ENCODE data around the gene ANAPC2.

The ANAPC2 gene

GRCh38 chr9:137172901-137173795 is 15.2 kb downstream of the ANAPC2 start:
- no peak for DNase-seq

GRCh38 chr9:137171149-137171900 is 17.0 kb downstream of the ANAPC2 start:
- DNase-seq = no peak

- DNase-seq = no peak
Observed at GRCh38 chr9:137170486-137171148, 17.7 kb downstream of the ANAPC2 start.

- no peak for DNase-seq
Observed at GRCh38 chr9:137169896-137170358, 18.4 kb downstream of the ANAPC2 start, which contains the start of gene LRRC26. TSS of gene LRRC26 (minus strand) at chr9:137170051. CDS start at chr9:137169943, 108 bp downstream.

- DNase-seq = no peak
Observed at GRCh38 chr9:137168904-137169856, 19.2 kb downstream of the ANAPC2 start.

- DNase-seq = no peak
Observed at GRCh38 chr9:137168573-137168903, 19.8 kb downstream of the ANAPC2 start.

- no peak for DNase-seq
Observed at GRCh38 chr9:137167747-137168572, 20.4 kb downstream of the ANAPC2 start.

- DNase-seq = no peak
Observed at GRCh38 chr9:137167277-137167746, 21.0 kb downstream of the ANAPC2 start.

- no peak for DNase-seq
Observed at GRCh38 chr9:137166380-137167229, 21.8 kb downstream of the ANAPC2 start.

GRCh38 chr9:137165250-137165836 is 23.0 kb downstream of the ANAPC2 start:
- DNase-seq = no peak

GRCh38 chr9:137164370-137165249 is 23.8 kb downstream of the ANAPC2 start:
- DNase-seq = no peak

GRCh38 chr9:137163805-137164204 is 24.6 kb downstream of the ANAPC2 start:
- DNase-seq = no peak

GRCh38 chr9:137163365-137163715 is 25.0 kb downstream of the ANAPC2 start:
- no peak for DNase-seq

GRCh38 chr9:137162505-137163364 is 25.6 kb downstream of the ANAPC2 start:
- no peak for DNase-seq

GRCh38 chr9:137161558-137162486 is 26.5 kb downstream of the ANAPC2 start:
- DNase-seq = no peak

- DNase-seq = no peak
Observed at GRCh38 chr9:137160716-137161557, 27.4 kb downstream of the ANAPC2 start.

Data from NCI-H1694 (cell line).